Activated CD8-positive, alpha-beta memory T cell treated with anti-CD3 and anti-CD28 coated beads, Interleukin-2, amount 50 U/mL, for 48 hours (primary cell): Measurements from ENCODE around the gene AATK.
"Not testable (repeated sequence)": the region's sequence is repeated elsewhere in the genome, so short reads cannot be mapped to it uniquely, and the experiment has no call there.

Experiments
- DNase-seq: peaks from one replicate; pipeline ENCODE4 v3.0.0-alpha.2; 2020

AATK gene

GRCh38 chr17:81086789-81087551, 79.1 kb downstream of the AATK start:
- no peak for DNase-seq

- DNase-seq: no peak
These were observed 80.6 kb downstream of the AATK start for GRCh38 chr17:81085420-81085911.

- no peak for DNase-seq
These were observed 81.2 kb downstream of the AATK start for GRCh38 chr17:81084680-81085419.

GRCh38 chr17:81083125-81083765, 82.8 kb downstream of the AATK start:
- no peak for DNase-seq

GRCh38 chr17:81082177-81083073, 83.6 kb downstream of the AATK start:
- no peak for DNase-seq

- no peak for DNase-seq
These were observed 84.5 kb downstream of the AATK start for GRCh38 chr17:81081222-81082176.

- no peak for DNase-seq
These were observed 86.0 kb downstream of the AATK start for GRCh38 chr17:81080019-81080418.

- DNase-seq: not testable (repeated sequence)
These were observed 87.8 kb downstream of the AATK start for GRCh38 chr17:81078026-81078913.

- no peak for DNase-seq
These were observed 89.8 kb downstream of the AATK start for GRCh38 chr17:81076141-81076679.

- DNase-seq: no peak
These were observed 90.7 kb downstream of the AATK start for GRCh38 chr17:81075307-81075706.

GRCh38 chr17:81074875-81075274, 91.1 kb downstream of the AATK start:
- no peak for DNase-seq

- DNase-seq: no peak
These were observed 91.8 kb downstream of the AATK start for GRCh38 chr17:81073967-81074839.

GRCh38 chr17:81071761-81072741, 94.0 kb downstream of the AATK start:
- no peak for DNase-seq

GRCh38 chr17:81070541-81071246, 95.3 kb downstream of the AATK start:
- DNase-seq: no peak

GRCh38 chr17:81069135-81069645, 96.8 kb downstream of the AATK start:
- no peak for DNase-seq

- DNase-seq: no peak
These were observed 97.4 kb downstream of the AATK start for GRCh38 chr17:81068411-81069134.
